Head of caudate nucleus (tissue), 42 donors: ENCODE data around the gene TMEM225B.
A peak's percentile ranks its signal among the peaks of the same experiment; 100 is the strongest.
"Not testable (repeated sequence)": the region's sequence is repeated elsewhere in the genome, so short reads cannot be mapped to it uniquely, and the experiment has no call there.

ENCODE experiments used
- DNase-seq, 42 donors: peaks; one replicate each; pipeline versions ENCODE4 v3.0.0 to v3.0.0-alpha.2; 2020 to 2021; ENCODE audit warnings: mixed read lengths in 7 of 42
- intact Hi-C: fragments of 100-400 bp; cut with DNase I; formaldehyde crosslinking; loops from one replicate; pipeline ENCODE4 v1.15.0; 2022

Gene TMEM225B, protein sequence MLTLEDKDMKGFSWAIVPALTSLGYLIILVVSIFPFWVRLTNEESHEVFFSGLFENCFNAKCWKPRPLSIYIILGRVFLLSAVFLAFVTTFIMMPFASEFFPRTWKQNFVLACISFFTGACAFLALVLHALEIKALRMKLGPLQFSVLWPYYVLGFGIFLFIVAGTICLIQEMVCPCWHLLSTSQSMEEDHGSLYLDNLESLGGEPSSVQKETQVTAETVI

DNA sequence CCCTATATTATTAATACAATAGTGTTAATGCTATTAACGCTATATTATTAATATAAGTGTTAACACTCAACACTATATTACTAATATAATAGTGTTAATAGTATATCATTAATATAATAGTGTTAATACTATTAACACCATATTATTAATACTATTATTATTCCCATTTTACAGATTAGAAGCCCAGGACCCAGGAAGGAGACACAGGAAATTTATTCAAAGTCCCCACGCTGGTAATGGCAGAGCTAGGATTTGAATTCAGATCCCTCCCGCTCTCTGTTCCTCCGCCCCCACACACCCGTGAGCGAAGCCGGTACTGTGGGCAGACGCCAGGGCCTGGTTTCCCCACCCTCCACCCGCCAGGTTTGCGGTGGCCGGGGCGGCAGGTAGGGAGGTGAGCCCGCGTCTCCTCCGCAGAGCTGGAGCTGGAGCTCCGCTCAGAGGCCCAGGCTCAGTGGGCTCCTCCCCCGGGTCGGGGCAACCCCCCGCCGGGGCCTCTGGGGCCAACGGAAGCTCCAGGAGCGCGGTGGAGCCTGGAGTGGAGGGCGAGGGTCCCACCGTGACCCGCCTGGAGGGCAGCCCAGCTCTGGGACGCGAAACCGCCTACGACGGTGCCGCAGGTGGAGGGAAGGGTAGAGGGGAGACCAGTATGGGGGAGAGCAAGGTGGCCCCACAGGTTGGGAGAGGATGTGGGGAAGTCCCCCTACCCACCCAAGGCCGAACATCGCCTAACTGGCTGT, at the start of gene TMEM225B:
TMEM225B (plus strand) TSS at position 506 of the 740 bp plus-strand sequence. CDS start 6,122 bp downstream, outside the sequence.
- DNase-seq = no peak
- intact Hi-C loops = no loop called here

DNA sequence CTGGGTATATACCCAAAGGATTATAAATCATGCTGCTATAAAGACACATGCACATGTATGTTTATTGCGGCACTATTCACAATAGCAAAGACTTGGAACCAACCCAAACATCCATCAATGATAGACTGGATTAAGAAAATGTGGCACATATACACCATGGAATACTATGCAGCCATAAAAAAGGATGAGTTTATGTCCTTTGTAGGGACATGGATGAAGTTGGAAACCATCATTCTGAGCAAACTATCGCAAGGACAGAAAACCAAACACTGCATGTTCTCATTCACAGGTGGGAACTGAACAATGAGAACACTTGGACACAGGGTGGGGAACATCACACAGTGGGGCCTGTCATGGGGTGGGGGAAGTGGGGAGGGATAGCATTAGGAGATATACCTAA, 48.5 kb upstream of the TMEM225B start:
- DNase-seq, intact Hi-C loops: not testable (repeated sequence)

DNA sequence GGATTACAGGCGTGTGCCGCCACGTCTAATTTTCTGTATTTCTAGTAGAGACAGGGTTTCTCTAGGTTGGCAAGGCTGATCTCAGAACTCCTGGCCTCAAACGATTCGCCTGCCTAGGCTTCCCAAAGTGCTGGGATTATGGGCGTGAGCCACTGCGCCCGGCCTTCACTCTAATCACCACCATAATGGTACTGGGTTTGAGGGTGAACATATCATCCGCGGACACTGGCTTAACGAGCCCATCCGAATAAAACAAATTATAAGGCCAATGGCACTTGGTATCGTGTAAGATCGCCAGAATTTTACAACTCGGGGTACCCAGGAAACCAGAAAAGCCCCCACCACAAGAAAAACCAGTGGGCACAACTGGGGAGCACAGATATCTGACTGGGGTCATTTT, 46.7 kb upstream of the TMEM225B start:
- peak in 1 of 42 donors; percentile 19 for DNase-seq
- intact Hi-C loops = loop anchor here (10.0 kb wide), 1 partner anchor 147 kb away; the partner anchor contains the start of genes BUD31 and PDAP1

DNA sequence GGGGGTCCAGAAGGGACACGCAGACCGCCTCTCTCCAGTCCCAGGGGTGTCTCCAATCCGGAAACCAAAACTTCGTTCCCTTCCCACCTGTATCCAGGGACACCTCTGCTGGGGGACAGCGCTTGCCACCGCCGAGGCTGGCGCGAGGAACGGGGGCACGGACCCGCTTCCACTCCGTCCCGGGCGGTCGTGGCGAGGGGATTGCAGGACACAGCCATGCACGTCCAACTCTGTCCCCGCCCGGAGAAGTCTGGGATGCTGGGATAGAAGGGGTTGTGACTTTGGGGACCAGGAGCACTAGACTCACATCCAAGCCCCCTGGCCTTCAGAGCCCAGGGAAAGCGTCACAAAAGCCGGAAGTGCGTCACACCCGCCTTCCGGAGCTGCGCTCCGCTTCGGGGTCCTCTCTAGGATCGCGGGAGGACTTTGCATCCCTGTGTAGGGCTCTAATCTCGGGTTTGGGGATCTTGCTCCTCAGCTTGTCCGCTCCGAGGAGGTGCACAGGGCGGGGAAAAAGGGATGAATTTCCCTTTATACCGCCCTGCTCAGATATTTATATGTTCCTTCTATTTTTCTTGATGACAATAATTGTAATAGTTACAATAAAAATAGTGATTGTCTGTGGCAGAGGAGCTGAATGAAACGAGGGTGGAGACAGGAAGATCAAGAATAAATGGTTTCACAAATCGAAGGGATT, 46.2 kb upstream of the TMEM225B start, which contains the start of gene FAM200A:
FAM200A (minus strand) TSS at position 348 of the 697 bp plus-strand sequence. CDS start 3,707 bp downstream, outside the sequence.
- DNase-seq = peak; percentile 81 to 95 (median 92)
- intact Hi-C loops = loop anchor here (10.0 kb wide), 1 partner anchor 147 kb away; the partner anchor contains the start of genes BUD31 and PDAP1

DNA sequence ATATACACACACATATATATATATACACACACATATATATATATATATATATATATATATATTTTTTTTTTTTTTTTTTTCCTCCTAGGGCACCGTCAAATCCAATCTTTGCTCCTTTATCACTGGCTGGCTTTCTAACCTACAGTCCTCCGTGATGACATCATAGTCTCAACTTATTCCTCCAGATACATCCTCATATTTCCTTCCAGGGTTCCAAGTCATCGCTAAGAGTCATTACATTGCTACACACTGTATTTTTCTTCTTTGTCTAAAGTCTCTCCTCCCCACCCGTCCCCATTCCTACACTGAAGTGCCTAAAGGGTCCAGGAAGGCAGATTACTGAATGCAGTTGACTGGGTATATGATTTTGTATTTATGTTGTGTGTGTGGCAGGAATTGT, 45.0 kb upstream of the TMEM225B start:
- intact Hi-C loops = loop anchor here (10.0 kb wide), 1 partner anchor 148 kb away; the partner anchor contains the start of genes BUD31 and PDAP1
- no peak for DNase-seq

DNA sequence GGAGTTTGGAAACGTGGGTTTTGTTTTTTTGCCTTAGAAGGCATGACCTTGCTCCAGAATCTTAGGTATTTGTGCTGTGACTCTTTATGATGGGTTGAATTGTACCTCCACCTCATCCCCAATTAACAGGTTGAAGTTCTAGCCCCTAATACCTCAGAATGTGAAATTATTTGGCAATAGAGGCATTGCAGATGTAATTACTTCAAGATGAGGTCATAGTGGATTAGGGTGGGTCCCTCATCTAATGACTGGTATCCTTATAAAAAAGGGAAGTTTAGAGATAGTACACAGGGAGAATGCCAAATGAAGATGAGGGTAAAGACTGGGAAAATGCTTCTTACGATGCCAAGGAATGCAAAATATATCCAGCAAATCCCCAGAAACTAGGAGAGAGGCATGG, 43.1 kb upstream of the TMEM225B start:
- no peak for DNase-seq
- intact Hi-C loops = loop anchor here (5.0 to 10.0 kb wide), 3 partner anchors 53 to 150 kb away; partner anchors contain the start of genes BUD31, PDAP1, ZKSCAN5 and ZNF394

DNA sequence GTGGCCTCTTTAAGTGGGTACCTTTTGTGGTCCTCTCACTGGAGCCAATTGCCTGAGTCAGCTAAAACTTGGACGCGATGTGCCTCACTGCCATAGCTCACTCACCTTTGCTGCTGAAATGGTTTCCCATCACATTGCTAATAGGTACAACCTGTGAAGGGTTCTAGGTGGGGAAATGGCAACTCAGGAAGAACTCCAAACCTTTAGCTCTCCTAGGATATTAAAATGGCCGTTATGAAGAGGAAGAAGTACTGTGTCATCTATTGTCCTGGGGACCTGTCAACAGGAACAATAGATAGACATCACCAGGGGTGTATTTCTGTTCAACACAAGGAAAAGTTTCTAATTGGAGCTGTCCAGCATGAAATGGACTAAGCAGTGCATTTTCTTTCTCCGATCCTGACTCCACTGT, 40.9 kb upstream of the TMEM225B start:
- DNase-seq = no peak
- intact Hi-C loops = loop anchor here (5.0 to 10.0 kb wide), 3 partner anchors 55 to 152 kb away; partner anchors contain the start of genes BUD31, PDAP1, ZKSCAN5 and ZNF394

DNA sequence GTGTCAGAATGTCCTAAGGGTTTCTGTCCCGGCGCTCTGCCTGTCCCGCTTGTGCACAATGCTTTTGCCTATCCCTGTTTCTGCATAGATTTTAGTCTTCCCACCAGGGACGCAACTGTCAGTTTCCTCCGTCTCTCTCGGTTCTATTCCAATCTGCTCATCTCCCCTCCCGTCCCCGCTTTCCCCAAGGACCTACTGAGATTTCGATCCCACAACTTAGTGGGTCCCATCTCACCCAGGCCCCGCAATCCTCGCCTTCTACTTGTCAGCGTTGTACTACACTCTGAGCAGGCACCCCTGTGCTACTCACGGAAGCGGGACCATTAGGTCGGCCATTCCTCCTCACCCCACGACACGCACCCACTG, 40.1 kb upstream of the TMEM225B start:
- DNase-seq = peak in 1 of 42 donors; percentile 62
- intact Hi-C loops = loop anchor here (5.0 to 10.0 kb wide), 3 partner anchors 56 to 153 kb away; partner anchors contain the start of genes BUD31, PDAP1, ZKSCAN5 and ZNF394

DNA sequence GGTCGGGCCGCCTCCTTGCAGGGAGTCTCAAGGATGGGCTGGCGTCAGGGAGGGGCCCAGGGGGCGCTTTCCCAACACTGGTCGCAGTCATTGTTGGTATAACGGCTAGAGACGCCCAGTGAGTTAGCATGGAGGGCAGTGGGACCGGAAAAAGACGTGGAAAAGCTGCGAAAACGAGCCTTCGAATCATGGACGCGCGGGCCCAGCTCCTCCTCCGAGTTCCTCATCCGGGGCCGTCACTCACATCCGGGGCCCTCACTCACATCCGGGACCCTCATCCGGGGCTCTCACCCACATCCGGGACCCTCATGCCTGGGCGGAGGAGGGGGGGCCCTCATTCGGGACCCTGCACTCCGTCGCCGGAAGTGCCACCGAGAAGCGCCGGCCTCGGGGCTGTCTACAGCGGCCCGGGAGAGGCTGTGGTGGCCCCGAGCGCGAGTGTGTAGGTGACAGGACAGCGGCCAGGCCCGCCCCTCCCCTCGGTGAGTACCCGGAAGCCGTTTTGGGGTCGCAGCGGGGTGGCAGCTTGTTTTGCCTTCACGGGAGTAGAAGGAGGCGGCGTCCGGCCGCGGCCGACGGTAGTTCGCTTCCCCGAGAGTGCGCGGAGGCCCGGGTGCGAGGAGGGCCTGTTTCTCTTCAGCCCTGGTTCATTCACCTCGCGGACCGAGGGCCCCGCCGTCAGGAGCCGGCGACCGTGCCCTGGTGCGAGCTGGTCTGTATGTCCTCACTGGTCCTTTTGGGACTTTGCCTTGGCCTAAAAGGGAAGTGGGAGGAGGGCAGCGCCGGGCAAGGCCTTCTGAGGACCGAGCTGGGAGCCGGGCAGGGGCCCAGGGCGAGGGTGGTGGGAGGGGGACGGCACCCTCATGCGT, 39.5 kb upstream of the TMEM225B start, which contains the start of gene ZNF655:
ZNF655 (plus strand) TSS at position 337 of the 869 bp plus-strand sequence. CDS start 1,918 bp downstream, outside the sequence.
- intact Hi-C loops = loop anchor here (5.0 to 10.0 kb wide), 3 partner anchors 56 to 154 kb away; partner anchors contain the start of genes BUD31, PDAP1, ZKSCAN5 and ZNF394
- peak; percentile 73 to 97 (median 89) for DNase-seq

DNA sequence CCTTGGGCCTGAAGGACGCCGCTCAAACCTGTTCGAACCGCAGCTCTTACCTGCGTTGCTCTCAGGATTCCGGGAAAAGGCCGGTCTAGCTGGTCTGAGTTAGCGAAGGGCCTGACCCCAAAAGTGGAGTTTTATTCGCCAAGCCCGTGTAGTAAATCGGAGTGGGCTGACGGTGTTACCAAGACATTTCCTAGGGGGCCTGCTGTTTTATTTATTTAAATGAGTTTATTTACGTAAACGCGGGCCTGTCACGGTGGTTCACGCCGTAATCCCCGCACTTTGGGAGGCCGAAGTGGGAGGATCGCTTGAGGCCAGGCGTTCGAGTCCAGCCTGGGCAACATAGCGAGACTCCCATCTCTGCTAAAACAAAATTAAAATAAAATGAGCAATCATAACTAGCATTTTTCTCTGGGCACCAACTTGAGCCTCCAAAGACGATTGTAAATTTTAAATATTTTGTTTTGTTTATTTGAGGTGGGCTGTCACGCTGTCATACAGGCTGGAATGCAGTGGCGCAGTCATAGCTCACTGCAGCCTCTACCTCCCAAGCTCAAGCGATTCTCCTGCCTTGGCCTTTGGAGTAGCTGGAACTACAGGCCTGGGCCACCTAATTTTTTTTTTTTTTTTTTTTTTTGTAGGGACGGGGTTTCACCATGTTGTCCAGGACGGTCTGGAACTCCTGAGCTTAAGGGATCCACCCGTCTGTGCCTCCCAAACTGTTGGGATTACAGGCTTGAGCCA, 38.7 kb upstream of the TMEM225B start:
- peak in 1 of 42 donors; percentile 16 for DNase-seq
- intact Hi-C loops = loop anchor here (5.0 to 10.0 kb wide), 3 partner anchors 57 to 155 kb away; partner anchors contain the start of genes BUD31, PDAP1, ZKSCAN5 and ZNF394

DNA sequence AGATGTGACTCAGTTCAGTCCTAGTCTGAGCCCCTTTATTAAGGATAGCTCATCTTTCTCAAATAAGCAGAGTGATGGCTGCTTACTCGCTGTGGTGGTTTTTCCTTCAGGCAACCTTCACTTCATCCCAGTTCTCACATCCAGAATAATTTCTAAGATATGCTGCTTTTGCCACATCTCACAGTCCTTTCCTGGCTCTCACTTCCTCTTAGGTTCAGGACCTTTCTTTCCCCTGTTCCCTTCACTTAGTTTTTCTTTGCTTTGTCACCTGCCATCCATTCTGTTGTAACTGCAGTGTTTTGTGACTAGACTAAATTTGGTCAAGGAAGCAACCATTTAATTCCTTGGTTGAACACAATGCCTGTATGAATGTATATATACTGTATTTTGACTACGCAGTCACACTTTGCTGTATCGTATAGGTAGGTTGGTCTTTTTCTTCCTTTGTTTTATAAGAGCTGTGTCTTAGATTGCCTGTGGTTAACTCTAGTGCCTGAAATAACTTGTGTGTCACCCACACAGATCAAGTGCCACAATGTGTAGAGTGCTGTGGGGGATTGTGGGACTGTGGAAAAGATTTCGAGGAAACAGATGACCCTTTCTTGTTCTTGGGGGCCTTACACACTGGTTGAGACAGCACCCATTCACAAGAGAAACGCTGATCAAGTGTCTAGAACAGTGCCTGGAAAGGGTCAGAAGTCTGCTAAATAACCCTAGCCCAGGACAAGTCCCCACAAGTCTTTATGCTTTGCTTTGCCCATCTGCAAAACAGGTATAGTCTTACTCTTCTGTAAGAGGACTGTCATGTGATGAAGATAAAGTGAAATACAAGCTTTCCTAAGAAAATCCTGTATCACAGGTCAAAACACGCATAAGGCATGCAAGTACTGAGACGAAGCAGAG, 37.0 kb upstream of the TMEM225B start:
- DNase-seq = no peak
- intact Hi-C loops = no loop called here

DNA sequence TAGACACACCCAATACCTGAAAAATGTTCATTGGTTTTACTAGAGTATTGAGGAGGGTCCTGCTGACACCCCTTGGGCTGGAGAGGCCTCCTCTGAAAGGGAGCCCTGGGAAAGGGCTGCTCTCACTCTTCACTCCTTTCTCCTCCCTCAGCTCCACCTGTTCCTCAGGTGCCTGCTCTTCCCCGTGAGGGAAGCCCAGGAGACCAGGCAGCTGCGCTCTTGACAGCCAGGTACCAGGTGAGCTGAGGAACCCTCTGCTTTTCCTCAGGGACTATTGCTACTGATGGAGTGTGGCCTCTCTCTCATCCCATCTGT, 36.4 kb upstream of the TMEM225B start:
- DNase-seq = no peak
- intact Hi-C loops = no loop called here

DNA sequence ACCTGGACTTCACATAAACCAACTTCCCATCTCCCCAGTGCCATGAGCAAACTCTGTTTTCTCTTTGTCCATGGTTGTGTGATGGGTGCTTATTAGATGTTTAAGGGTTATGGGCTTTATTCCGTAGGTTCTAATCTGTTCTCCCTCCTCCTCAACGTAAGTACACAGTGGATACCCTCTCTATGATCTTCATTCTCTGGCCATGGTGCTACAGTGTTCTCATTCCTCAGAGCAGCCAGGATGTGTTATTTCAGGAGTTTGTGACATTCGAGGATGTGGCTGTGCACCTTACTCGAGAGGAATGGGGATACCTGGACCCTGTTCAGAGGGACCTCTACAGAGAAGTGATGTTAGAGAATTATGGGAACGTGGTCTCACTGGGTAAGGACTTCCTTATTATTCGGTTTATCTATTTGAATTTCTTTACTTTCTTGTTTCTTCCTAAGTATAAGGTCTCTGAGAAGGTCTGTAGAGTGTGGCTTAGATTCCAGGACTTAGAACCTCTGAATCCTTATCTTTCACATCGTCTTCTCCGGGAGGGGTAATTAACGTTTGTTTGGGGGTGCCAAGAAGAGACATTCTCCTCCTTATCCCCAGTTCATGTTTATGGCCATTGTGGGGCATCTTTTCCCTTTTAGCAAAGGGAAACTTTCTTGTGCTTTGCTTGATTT, 35.8 kb upstream of the TMEM225B start:
- DNase-seq = no peak
- intact Hi-C loops = no loop called here

DNA sequence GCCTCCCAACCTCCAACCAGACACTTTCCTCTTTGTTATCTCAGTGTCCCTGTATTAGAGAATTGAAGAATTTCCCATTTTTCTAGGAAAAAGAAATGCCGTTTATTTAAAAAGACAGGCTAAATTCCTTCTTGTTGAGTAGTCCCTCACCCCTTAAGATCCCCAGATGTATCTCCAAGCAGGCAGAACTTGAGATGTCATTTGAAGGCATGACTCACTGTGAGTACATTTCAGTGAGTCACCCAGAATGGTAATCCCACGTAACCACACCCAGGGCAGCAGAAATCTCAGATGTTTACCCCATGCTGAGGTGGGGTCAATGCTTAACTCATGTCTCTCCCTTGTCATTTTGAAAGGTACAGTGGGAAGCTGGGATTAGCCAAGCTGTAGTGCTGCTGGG, 35.2 kb upstream of the TMEM225B start:
- intact Hi-C loops = no loop called here
- peak in 31 of 42 donors; percentile 9 to 86 (median 53) for DNase-seq

DNA sequence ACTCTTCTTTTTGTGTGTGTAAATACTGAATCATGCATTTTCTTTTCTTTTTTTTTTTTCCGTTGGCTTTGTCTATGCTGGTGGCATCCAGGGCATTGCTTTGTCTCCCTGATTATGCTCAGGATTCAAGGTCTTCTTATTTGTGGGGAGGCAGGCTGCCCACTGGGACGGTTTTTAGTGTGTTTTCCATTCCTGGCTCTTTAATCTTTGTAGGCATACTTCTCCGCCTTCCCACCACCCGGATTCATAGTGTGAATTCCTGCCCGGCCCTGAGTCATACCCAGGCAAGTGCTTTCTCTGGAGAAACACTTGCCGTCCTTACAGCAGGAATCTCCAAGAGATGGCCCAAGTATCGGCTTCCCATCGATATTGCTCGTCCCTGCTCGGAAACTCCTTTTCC, 34.4 kb upstream of the TMEM225B start:
- intact Hi-C loops = no loop called here
- peak in 17 of 42 donors; percentile 11 to 62 (median 31) for DNase-seq

DNA sequence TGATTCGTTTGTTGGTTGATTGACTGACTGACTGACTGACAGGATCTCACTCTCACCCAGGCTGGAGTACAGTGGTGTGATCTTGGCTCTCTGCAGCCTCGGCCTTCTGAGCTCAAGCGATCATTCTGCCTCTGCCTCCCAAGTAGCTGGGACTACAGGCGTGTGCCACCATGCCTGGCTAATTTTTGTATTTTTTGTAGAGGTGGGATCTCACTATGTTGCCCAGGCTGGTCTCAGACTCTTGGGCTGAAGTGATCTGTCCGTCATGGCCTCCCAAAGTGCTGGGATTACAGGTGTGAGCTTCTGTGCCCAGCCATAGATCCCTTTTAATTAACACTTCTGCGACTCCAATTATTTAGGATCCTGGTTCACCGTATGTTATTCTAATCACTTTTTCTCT, 29.3 kb upstream of the TMEM225B start:
- DNase-seq, intact Hi-C loops: not testable (repeated sequence)
